ENCODE data around the gene NUP160.

NUP160 gene

GRCh38 chr11:47863898-47864430 is 15.8 kb upstream of the NUP160 start:
- no peak overlapping the region for H3K27ac ChIP-seq (replicated peaks)
- H3K4me3 ChIP-seq (replicated peaks; ENCODE audit: insufficient read depth, low read length) = no peak overlapping the region
- TF ChIP-seq POLR2AphosphoS5 (IDR thresholded peaks at IDR 0.05; ENCODE audit: low read depth) = no peak
- TF ChIP-seq GABPA (IDR thresholded peaks at IDR 0.05; ENCODE audit: low read depth) = no peak
- no peak for TF ChIP-seq CTCF (IDR thresholded peaks at IDR 0.05; ENCODE audit: insufficient read depth, low read length)
- no peak for TF ChIP-seq SPI1 (IDR thresholded peaks at IDR 0.05; ENCODE audit: borderline replicate concordance, low read depth)
- TF ChIP-seq, protein P1, sequence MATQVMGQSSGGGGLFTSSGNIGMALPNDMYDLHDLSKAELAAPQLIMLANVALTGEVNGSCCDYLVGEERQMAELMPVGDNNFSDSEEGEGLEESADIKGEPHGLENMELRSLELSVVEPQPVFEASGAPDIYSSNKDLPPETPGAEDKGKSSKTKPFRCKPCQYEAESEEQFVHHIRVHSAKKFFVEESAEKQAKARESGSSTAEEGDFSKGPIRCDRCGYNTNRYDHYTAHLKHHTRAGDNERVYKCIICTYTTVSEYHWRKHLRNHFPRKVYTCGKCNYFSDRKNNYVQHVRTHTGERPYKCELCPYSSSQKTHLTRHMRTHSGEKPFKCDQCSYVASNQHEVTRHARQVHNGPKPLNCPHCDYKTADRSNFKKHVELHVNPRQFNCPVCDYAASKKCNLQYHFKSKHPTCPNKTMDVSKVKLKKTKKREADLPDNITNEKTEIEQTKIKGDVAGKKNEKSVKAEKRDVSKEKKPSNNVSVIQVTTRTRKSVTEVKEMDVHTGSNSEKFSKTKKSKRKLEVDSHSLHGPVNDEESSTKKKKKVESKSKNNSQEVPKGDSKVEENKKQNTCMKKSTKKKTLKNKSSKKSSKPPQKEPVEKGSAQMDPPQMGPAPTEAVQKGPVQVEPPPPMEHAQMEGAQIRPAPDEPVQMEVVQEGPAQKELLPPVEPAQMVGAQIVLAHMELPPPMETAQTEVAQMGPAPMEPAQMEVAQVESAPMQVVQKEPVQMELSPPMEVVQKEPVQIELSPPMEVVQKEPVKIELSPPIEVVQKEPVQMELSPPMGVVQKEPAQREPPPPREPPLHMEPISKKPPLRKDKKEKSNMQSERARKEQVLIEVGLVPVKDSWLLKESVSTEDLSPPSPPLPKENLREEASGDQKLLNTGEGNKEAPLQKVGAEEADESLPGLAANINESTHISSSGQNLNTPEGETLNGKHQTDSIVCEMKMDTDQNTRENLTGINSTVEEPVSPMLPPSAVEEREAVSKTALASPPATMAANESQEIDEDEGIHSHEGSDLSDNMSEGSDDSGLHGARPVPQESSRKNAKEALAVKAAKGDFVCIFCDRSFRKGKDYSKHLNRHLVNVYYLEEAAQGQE (IDR thresholded peaks at IDR 0.05; ENCODE audit: insufficient replicate concordance, low read depth) = no peak
- H3K27me3 ChIP-seq (ENCODE audit: insufficient read depth, poor library complexity, severe bottlenecking) = no peaks in the 10 kb centered on the region
- DNase-seq (ENCODE audit: low read depth in 1 of 2, low spot score in 1 of 2) = no peak

DNA sequence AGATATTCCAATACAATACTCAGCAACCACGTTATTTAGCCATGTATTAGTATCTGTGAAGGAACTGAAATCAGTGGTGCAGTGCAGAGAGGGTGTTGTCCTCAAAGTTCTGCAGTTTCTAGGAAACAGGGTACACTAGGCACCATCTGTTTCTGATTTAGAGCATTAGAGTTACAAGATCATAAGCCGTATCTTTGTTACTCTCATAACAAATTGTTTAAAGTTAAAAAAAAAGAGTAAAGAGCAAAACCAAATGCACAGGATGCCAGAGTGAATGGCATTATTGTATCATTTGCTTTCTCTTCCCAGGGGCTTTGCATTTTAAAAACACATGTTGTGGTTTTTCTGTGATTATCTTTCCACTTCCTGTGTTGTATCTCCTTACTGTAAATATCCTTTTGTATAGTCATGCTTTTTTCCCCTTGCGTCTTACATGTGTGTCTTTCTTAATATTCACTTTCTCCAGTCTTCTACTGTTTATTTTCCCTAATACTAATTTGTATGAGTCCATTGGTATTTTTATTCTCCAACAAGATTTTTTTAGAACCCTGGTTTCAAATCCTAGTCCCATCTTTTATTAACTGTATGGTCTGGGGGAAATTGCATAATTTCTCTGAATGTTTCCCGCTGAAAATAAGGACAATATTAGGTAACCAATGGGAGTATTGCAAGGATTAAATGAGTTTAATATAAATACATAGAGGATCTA is 15.2 kb upstream of the NUP160 start:
- no peak overlapping the region for H3K27ac ChIP-seq (replicated peaks)

GRCh38 chr11:47861728-47862127 is 13.6 kb upstream of the NUP160 start:
- H3K27ac ChIP-seq (replicated peaks) = no peak overlapping the region
- DNase-seq (ENCODE audit: low read depth in 1 of 2, low spot score in 1 of 2) = no peak
- TF ChIP-seq POLR2AphosphoS5 (IDR thresholded peaks at IDR 0.05; ENCODE audit: low read depth) (no peak), GABPA (IDR thresholded peaks at IDR 0.05; ENCODE audit: low read depth) (no peak), SPI1 (IDR thresholded peaks at IDR 0.05; ENCODE audit: borderline replicate concordance, low read depth) (no peak), CTCF (IDR thresholded peaks at IDR 0.05; ENCODE audit: insufficient read depth, low read length) (no peak)
- TF ChIP-seq, protein P1 (IDR thresholded peaks at IDR 0.05; ENCODE audit: insufficient replicate concordance, low read depth) = no peak
- H3K4me3 ChIP-seq (replicated peaks; ENCODE audit: insufficient read depth, low read length) = no peak overlapping the region
- no peaks in the 10 kb centered on the region for H3K27me3 ChIP-seq (ENCODE audit: insufficient read depth, poor library complexity, severe bottlenecking)

More for the DNA sequence above, 15.2 kb upstream of the NUP160 start:
- TF ChIP-seq, protein P1 (IDR thresholded peaks at IDR 0.05; ENCODE audit: insufficient replicate concordance, low read depth) = no peak
- no peak for TF ChIP-seq GABPA (IDR thresholded peaks at IDR 0.05; ENCODE audit: low read depth)
- DNase-seq (ENCODE audit: low read depth in 1 of 2, low spot score in 1 of 2) = no peak
- no peaks in the 10 kb centered on the region for H3K27me3 ChIP-seq (ENCODE audit: insufficient read depth, poor library complexity, severe bottlenecking)
- H3K4me3 ChIP-seq (replicated peaks; ENCODE audit: insufficient read depth, low read length) = no peak overlapping the region

Measured in HL-60 (cell line).